ENCODE results near the gene TUT7. TPM values are rescaled to one million over a fixed set of nuclear protein-coding genes. Genes with fewer than 3 reads are reported as not detected.

The TUT7 gene
- total and polyA plus RNA-seq, 2 of the 4 experiments (the other 2 are of a cell fraction): 13.3 to 33.3 TPM

DNA sequence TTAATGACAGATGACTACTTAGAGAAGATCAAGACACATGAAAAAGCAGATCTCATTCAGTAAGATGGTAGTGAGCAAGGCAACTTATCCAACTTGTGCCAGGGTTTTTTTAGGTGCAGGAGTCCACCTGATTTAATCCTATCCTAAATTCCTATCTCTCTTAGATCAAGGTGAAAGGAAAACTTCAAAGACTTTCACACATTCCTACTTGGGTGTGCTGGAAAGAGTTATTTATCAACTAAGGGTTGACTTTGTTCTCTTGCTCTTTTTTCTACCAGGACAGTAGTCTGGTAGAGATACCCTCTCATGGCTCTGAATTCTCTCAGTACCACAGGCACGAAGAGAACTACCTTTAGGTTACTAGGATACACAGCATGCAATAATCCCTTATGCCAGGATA is 18.2 kb downstream of the TUT7 start:
- DNase-seq: no peak
- H3K9me1 ChIP-seq (ENCODE audit: insufficient read depth, low read length): no peaks in the 10 kb centered on the region
- no peaks in the 10 kb centered on the region for H3K27me3 ChIP-seq (ENCODE audit: control insufficient read depth, insufficient read depth, low read length)
- H4K20me1 ChIP-seq (ENCODE audit: insufficient read depth, low read length): no peaks in the 10 kb centered on the region; the same call in 1 of the 2 replicates
- intact Hi-C loops (cut with micrococcal nuclease): loop anchor here (5.0 kb wide), 1 partner anchor 34 kb away; no protein-coding TSS in a partner anchor
- ATAC-seq (ENCODE audit: low read depth): no peak
- ChIA-PET CTCF (no interaction called here), POLR2A (ENCODE audit: unreplicated experiment) (no interaction called here)
- no CpG with 5 or more reads among the region's 1 CpG for WGBS, 2 experiments (ENCODE audit: extremely low coverage in 2 of 2, insufficient read length in 1 of 2)
- no peak overlapping the region for H3K4me3 ChIP-seq (ENCODE audit: insufficient read depth, low read depth, low read length)
- H3K79me1 ChIP-seq (ENCODE audit: low read depth in 1 of 2, low read length in 2 of 2): peaks cover 3 to 13% of the 10 kb centered on the region in 2 experiments
- no peak overlapping the region for H3K18ac ChIP-seq (ENCODE audit: low read depth, low read length)
- peaks cover 35% of the 10 kb centered on the region for H3K36me3 ChIP-seq (ENCODE audit: control insufficient read depth, insufficient read depth, low read length)
- H2AK5ac ChIP-seq (ENCODE audit: low read depth, low read length): no peak overlapping the region
- no peak overlapping the region for H2AFZ ChIP-seq (replicated peaks; ENCODE audit: low read length, poor library complexity)
- H2BK20ac ChIP-seq (ENCODE audit: low read depth, low read length): no peak overlapping the region
- no peak overlapping the region for H3K56ac ChIP-seq (ENCODE audit: extremely low read depth, insufficient read depth, low read length)
- H3K23ac ChIP-seq (ENCODE audit: low read depth, low read length): no peak overlapping the region
- dilution Hi-C loops (cut with HindIII; ENCODE audit: low sequenced_read_pairs, unreplicated experiment): no loop called here
- no peak overlapping the region for H4K91ac ChIP-seq (ENCODE audit: insufficient read depth, low read depth, low read length)
- no peaks in the 10 kb centered on the region for H3K9me3 ChIP-seq (ENCODE audit: control insufficient read depth, insufficient read depth, low read length)
- no peak overlapping the region for H2BK15ac ChIP-seq (ENCODE audit: low read depth, low read length)
- no peak overlapping the region for H3K27ac ChIP-seq (ENCODE audit: insufficient read depth, low read length)
- no peaks in the 10 kb centered on the region for H3K4me1 ChIP-seq (ENCODE audit: control insufficient read depth, insufficient read depth, low read length)
- H2BK120ac ChIP-seq (ENCODE audit: low read depth, low read length): no peak overlapping the region
- H2AK9ac ChIP-seq (replicated peaks; ENCODE audit: low read depth, low read length, poor library complexity): no peak overlapping the region
- TF ChIP-seq CHD1 (IDR thresholded peaks at IDR 0.05; ENCODE audit: low read depth, low read length) (no peak), RFX5 (IDR thresholded peaks at IDR 0.05; ENCODE audit: low read depth, low read length) (no peak), SMC3 (IDR thresholded peaks at IDR 0.05; ENCODE audit: low read depth, low read length) (no peak), MXI1 (IDR thresholded peaks at IDR 0.05; ENCODE audit: borderline replicate concordance, low read depth, low read length) (no peak), CEBPB (IDR thresholded peaks at IDR 0.05; ENCODE audit: low read depth, low read length) (no peak), MAZ (IDR thresholded peaks at IDR 0.05; ENCODE audit: borderline replicate concordance, low read depth, low read length) (no peak), CTCF (conservative IDR thresholded peaks at IDR 0.05; ENCODE audit: low read depth, low read length) (no peak), MAFK (IDR thresholded peaks at IDR 0.05; ENCODE audit: low read depth, low read length) (no peak), POLR2A (IDR thresholded peaks at IDR 0.05; ENCODE audit: low read depth, low read length) (no peak)
- TF ChIP-seq, protein P1, sequence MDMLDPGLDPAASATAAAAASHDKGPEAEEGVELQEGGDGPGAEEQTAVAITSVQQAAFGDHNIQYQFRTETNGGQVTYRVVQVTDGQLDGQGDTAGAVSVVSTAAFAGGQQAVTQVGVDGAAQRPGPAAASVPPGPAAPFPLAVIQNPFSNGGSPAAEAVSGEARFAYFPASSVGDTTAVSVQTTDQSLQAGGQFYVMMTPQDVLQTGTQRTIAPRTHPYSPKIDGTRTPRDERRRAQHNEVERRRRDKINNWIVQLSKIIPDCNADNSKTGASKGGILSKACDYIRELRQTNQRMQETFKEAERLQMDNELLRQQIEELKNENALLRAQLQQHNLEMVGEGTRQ (IDR thresholded peaks at IDR 0.05; ENCODE audit: low read depth, low read length): no peak
- BruUV-seq (replicated peaks): no TSS peak
- no peak overlapping the region for H3K4me2 ChIP-seq (ENCODE audit: low read depth, low read length)
- no peak overlapping the region for H3K4ac ChIP-seq (ENCODE audit: low read depth, low read length)
- H3K14ac ChIP-seq (replicated peaks; ENCODE audit: low read depth, low read length): no peak overlapping the region
- no peak overlapping the region for H2BK5ac ChIP-seq (ENCODE audit: low read depth, low read length, poor library complexity, severe bottlenecking)
- H4K8ac ChIP-seq (ENCODE audit: low read depth in 2 of 2, low read length in 2 of 2): no peak overlapping the region
- no peak overlapping the region for H3K9ac ChIP-seq (ENCODE audit: low read depth, low read length)
- in situ Hi-C loops (cut with MboI; ENCODE audit: low sequenced_read_pairs): no loop called here
- H4K5ac ChIP-seq (ENCODE audit: low read depth, low read length): no peak overlapping the region
